Measurements from ENCODE around the gene SNN. TPM values are rescaled to one million over a fixed set of nuclear protein-coding genes. Genes with fewer than 3 reads are reported as not detected.
A peak's percentile ranks its signal among the peaks of the same experiment; 100 is the strongest.

The SNN gene
- total RNA-seq, 3 donors from 2014 or later = 16.4 to 68.3 (median 18.7) TPM

GRCh38 chr16:11650641-11651591 lies 17.3 kb upstream of the SNN start:
- Histone ChIP-seq H3K27ac (no peak overlapping the region), H3K27me3 (no peaks in the 10 kb centered on the region), H3K4me1 (no peaks in the 10 kb centered on the region), H3K9me3 (no peaks in the 10 kb centered on the region), H3K4me3 (no peak overlapping the region), H3K36me3 (no peaks in the 10 kb centered on the region)
- TF ChIP-seq POLR2AphosphoS5 (IDR thresholded peaks at IDR 0.05) (no peak), POLR2A (IDR thresholded peaks at IDR 0.05) (no peak), CTCF (IDR thresholded peaks at IDR 0.05) (no peak)
- intact Hi-C loops (cut with DNase I; ENCODE audit: low total_unique reads) = no loop called here
- DNase-seq (ENCODE audit: low spot score in 2 of 2) = no peak

GRCh38 chr16:11651796-11652195 lies 16.5 kb upstream of the SNN start:
- intact Hi-C loops (cut with DNase I; ENCODE audit: low total_unique reads) = no loop called here
- no peak overlapping the region for H3K4me3 ChIP-seq
- no peaks in the 10 kb centered on the region for H3K36me3 ChIP-seq
- H3K4me1 ChIP-seq = no peaks in the 10 kb centered on the region
- H3K27me3 ChIP-seq = no peaks in the 10 kb centered on the region
- H3K9me3 ChIP-seq = no peaks in the 10 kb centered on the region
- no peak for DNase-seq (ENCODE audit: low spot score in 2 of 2)
- TF ChIP-seq POLR2A (IDR thresholded peaks at IDR 0.05) = no peak
- no peak for TF ChIP-seq POLR2AphosphoS5 (IDR thresholded peaks at IDR 0.05)
- TF ChIP-seq CTCF (IDR thresholded peaks at IDR 0.05) = no peak
- no peak overlapping the region for H3K27ac ChIP-seq

GRCh38 chr16:11655655-11656054 lies 12.6 kb upstream of the SNN start:
- no peaks in the 10 kb centered on the region for H3K27me3 ChIP-seq
- no peaks in the 10 kb centered on the region for H3K9me3 ChIP-seq
- no peak for DNase-seq (ENCODE audit: low spot score in 2 of 2)
- no peak overlapping the region for H3K27ac ChIP-seq
- TF ChIP-seq POLR2AphosphoS5 (IDR thresholded peaks at IDR 0.05) (no peak), POLR2A (IDR thresholded peaks at IDR 0.05) (no peak), CTCF (IDR thresholded peaks at IDR 0.05) (no peak)
- H3K4me3 ChIP-seq = no peak overlapping the region
- H3K4me1 ChIP-seq = no peaks in the 10 kb centered on the region
- no peaks in the 10 kb centered on the region for H3K36me3 ChIP-seq
- intact Hi-C loops (cut with DNase I; ENCODE audit: low total_unique reads) = no loop called here

GRCh38 chr16:11657556-11657955 lies 10.7 kb upstream of the SNN start:
- Histone ChIP-seq H3K27ac (no peak overlapping the region), H3K36me3 (no peaks in the 10 kb centered on the region), H3K4me1 (no peaks in the 10 kb centered on the region), H3K27me3 (no peaks in the 10 kb centered on the region), H3K4me3 (no peak overlapping the region), H3K9me3 (no peaks in the 10 kb centered on the region)
- intact Hi-C loops (cut with DNase I; ENCODE audit: low total_unique reads) = no loop called here
- no peak for DNase-seq (ENCODE audit: low spot score in 2 of 2)
- no peak for TF ChIP-seq CTCF (IDR thresholded peaks at IDR 0.05)
- TF ChIP-seq POLR2AphosphoS5 (IDR thresholded peaks at IDR 0.05) = no peak

GRCh38 chr16:11658896-11659708 lies 9.2 kb upstream of the SNN start:
- Histone ChIP-seq H3K9me3 (no peaks in the 10 kb centered on the region), H3K36me3 (no peaks in the 10 kb centered on the region), H3K4me3 (no peak overlapping the region), H3K27ac (peak overlapping the region; percentile 50 to 75), H3K4me1 (no peaks in the 10 kb centered on the region), H3K27me3 (no peaks in the 10 kb centered on the region)
- intact Hi-C loops (cut with DNase I; ENCODE audit: low total_unique reads) = no loop called here
- peak in 1 of 2 donors; percentile 61 for DNase-seq (ENCODE audit: low spot score in 2 of 2)
- TF ChIP-seq CTCF (IDR thresholded peaks at IDR 0.05) = no peak

Data from breast epithelium (tissue), 4 donors.